GM18858 (cell line): Measurements from ENCODE around the gene COL25A1.
"Not testable (repeated sequence)": the region's sequence is repeated elsewhere in the genome, so short reads cannot be mapped to it uniquely, and the experiment has no call there.

Source experiments
- ATAC-seq: cut with Tn5 transposase; IDR thresholded peaks from one replicate; pipeline ENCODE4 v1.9.1; 2021; ENCODE audit not compliant: unreplicated experiment

Gene COL25A1

DNA sequence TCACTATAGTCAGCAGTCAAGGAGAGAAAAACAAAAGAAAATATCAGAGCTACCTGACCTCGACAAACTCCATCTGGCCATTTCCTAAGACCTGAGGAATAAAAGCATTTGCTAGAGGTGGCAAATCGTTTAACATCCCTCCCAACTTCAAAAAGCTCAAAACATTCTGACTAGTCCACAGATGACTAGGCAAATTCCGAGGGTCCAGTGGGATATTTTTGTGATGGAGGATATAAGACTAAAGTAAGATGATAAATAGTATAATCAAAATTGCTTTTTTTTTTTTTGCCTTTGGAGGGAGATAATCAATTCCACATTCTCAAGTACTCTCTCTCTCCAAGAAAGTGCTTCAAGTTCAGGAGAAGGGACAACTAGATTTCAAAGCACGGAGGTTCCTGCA is 420.5 kb downstream of the COL25A1 start:
- ATAC-seq = no peak

- no peak for ATAC-seq
These were observed 421.3 kb downstream of the COL25A1 start for GRCh38 chr4:108881190-108881589.

DNA sequence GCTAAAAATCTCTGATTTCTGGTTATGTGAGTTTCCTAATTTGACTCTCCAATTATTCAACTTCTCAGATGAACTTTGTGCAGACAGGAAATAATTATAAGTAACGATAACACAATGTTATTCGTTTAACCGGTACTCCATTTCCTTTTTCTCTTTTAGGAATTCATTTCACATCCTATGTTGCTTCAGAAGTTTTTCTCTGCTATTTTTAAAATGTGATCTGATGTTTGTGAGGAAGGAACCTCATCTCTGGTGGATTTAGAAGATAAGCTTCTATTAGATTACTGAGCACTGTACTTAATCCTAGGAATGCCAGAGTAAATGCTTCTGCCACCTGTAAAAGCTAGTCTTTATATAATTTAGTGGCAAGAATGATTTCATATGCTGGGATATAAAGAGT is 423.7 kb downstream of the COL25A1 start:
- no peak for ATAC-seq

GRCh38 chr4:108877821-108878220 is 424.6 kb downstream of the COL25A1 start:
- ATAC-seq = no peak

DNA sequence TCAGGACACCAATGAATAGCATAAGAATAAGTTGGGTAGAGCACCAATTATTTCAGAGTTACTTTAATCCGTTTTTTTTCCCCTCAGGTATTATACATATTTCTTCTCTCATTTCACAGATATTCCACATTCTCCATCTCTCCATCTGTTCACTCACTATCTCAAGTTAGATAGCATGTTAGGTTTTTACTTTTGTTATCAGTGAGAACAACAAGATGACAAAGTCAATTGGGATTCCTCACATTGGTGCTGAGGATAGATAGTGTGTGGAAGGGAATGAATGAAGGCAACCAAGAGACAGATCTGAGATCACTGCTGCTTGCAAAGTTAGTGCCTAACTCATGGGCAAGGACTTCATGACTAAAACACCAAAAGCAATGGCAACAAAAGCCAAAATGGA is 427.7 kb downstream of the COL25A1 start:
- ATAC-seq = no peak

GRCh38 chr4:108869970-108870369 is 432.5 kb downstream of the COL25A1 start:
- not testable (repeated sequence) for ATAC-seq

DNA sequence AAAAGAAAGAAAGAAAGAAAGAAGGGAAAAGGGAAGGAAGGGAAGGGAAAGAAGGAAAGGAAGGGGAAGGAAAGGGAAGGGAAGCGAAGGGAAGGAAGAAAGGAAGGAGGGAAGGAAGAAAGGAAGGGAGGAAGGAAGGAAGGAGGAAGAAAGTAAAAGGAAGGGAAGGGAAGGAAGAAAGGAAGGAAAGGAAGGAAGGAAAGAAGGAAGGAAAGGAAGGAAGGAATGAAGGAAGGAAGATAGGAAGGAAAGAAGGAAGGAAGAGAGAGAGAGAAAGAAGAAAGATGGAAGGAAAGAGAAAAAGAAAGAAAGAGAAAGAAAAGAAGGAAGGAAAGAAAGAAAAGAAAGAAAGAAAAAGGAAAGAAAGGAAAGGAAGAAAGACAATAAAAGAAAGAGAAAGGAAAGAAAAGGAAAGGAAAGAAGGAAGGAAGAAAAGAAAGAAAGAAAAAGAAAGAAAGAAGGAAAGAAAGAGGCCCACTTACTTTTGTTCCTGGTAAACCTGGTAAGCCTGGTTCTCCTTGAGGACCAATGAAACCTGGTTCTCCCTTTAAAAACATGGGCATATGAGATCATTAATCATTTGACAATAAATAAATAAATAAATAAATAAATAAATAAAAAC is 433.7 kb downstream of the COL25A1 start:
- no peak for ATAC-seq

- ATAC-seq = no peak
These were observed 435.0 kb downstream of the COL25A1 start for GRCh38 chr4:108867476-108867875.

DNA sequence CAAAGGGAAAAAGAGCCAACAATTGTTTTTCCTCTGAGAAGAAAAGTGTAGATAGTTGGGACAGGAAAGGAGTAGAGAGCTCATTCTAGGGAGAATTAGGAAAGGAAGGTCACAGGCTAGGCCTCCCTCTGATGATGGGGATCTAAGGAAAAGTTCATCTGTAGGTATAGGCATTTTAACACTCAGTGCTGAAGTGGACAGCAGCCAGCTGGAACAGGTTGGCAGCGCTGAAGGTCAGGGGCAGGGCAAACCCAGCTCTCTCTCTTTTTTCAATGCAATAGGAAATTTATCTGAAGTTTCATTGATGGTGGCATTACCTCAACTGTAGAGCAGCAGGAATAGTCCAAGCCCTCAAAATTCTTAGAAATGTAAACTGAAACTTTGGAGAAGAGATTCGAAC is 441.1 kb downstream of the COL25A1 start:
- ATAC-seq = no peak

GRCh38 chr4:108854786-108855185 is 447.7 kb downstream of the COL25A1 start:
- ATAC-seq = no peak

GRCh38 chr4:108852691-108853090 is 449.8 kb downstream of the COL25A1 start:
- no peak for ATAC-seq

DNA sequence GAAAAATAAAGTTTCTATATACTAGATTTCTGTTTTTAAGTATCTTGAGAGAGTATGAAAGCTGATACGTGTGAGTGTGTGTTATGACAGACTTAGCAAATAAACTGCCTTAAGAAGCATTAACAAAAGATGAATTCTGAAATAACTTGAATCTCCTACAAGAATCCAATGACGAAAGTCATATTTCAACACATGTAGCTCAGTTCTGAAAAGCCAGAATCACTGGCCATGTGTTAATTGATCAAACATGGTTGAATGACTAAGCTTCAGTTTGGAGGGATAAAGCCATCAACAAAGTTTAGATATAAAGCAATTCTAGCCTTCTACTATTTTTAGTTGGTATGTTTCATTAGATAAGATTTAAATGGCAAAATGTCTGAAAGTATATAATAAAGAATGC is 451.1 kb downstream of the COL25A1 start:
- ATAC-seq = no peak

GRCh38 chr4:108850219-108850649 is 452.2 kb downstream of the COL25A1 start:
- ATAC-seq = no peak

- peak; percentile 95 for ATAC-seq
These were observed 452.8 kb downstream of the COL25A1 start for GRCh38 chr4:108849611-108850168.

DNA sequence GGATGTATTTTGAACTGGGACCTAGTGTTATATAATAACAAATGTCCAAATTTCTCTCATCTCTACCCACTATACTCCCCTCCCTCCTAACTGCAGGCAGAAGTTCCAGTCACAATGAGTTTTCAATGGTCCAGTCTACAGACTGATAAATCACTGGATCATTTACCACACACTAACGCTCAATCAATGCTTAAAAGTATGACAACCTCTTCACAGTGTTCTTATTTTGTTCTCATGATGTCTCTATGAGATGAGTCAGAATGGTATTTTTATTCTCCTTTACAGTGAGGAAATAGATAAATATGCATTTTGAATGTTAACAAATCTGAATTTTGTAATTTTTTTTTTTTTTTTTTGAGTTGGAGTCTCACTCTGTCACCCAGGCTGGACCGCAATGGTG is 455.9 kb downstream of the COL25A1 start:
- ATAC-seq = no peak

- ATAC-seq = no peak
These were observed 462.0 kb downstream of the COL25A1 start for GRCh38 chr4:108840426-108840975.

DNA sequence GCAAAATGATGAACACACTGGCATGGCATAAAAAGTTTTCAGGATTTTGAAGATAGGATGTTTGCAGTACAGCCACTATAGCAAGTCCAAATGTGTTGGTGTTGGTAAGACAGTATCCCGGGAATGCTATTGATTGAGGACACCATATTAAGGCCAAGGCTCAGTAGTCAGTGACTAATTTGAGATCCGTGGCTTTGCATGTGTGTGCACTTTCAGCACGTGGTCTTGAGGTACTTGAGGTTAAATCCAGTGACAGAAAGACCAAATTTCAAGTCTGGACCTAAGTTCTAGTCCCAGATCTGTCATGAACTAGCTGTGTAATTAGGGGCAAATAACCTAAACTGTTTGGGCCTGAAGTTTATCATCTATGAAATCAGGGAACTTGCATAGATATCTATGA is 463.1 kb downstream of the COL25A1 start:
- no peak for ATAC-seq

DNA sequence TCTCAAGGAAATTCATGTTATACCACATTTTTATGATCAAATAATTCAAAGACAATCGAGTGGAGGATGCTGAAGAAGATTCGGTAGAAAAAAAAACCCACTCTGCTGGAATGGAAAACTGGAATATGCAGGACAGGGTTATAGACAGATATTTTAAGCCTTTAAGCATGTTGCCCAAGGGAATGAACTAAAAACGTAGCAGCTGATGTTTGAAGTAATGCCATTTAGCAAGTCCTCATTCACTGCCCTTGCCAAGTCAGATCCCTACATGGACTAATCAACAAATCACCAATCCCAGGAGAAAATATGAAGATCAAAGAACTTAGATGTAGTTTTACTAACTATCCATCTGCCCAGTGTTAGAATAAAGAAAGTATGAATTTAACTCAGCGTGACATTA is 464.0 kb downstream of the COL25A1 start:
- ATAC-seq = no peak

- ATAC-seq = peak; percentile 53
These were observed 467.5 kb downstream of the COL25A1 start for GRCh38 chr4:108834835-108835384.

- ATAC-seq = no peak
These were observed 468.2 kb downstream of the COL25A1 start for GRCh38 chr4:108834166-108834834.

- ATAC-seq = no peak
These were observed 469.4 kb downstream of the COL25A1 start for GRCh38 chr4:108833046-108833445.

GRCh38 chr4:108831886-108832285 is 470.6 kb downstream of the COL25A1 start:
- ATAC-seq = no peak
